ENCODE results near the gene SVBP.

DNA sequence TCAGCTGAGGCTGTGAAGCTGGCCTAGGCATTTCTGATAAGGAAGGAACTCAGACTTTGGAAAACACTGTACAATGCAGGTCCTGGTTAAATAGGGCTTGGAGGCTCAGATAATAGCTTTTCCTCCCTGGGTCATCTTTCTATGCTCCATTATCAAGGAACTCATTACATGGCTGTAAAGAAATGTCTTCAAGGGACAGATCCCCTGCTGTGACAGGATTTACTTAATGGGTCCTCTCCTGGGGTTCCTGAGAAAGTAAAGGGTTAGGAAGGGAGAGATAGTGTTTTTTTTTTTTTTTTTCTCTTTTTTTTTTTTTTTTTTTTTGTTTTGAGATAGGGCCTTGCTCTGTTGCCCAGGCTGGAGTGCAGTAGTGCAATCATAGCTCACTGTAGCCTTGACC lies 14.1 kb upstream of the SVBP start:
- TF ChIP-seq, protein P1, sequence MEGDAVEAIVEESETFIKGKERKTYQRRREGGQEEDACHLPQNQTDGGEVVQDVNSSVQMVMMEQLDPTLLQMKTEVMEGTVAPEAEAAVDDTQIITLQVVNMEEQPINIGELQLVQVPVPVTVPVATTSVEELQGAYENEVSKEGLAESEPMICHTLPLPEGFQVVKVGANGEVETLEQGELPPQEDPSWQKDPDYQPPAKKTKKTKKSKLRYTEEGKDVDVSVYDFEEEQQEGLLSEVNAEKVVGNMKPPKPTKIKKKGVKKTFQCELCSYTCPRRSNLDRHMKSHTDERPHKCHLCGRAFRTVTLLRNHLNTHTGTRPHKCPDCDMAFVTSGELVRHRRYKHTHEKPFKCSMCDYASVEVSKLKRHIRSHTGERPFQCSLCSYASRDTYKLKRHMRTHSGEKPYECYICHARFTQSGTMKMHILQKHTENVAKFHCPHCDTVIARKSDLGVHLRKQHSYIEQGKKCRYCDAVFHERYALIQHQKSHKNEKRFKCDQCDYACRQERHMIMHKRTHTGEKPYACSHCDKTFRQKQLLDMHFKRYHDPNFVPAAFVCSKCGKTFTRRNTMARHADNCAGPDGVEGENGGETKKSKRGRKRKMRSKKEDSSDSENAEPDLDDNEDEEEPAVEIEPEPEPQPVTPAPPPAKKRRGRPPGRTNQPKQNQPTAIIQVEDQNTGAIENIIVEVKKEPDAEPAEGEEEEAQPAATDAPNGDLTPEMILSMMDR (conservative IDR thresholded peaks at IDR 0.05) = no peak
- TF ChIP-seq EZH2 (IDR thresholded peaks at IDR 0.05; ENCODE audit: low read depth) = no peak

All from PC-9 (cell line).